HepG2 (cell line): Measurements from ENCODE around the gene RSPH9. TPM values are rescaled to one million over a fixed set of nuclear protein-coding genes. Genes with fewer than 3 reads are reported as not detected.

Experiments used
- ATAC-seq: fragments of 200-7000 bp; cut with Tn5 transposase; 3 replicates; pipeline ENCODE4 v1.9.1; 2020; ENCODE audit warnings: mild to moderate bottlenecking, moderate library complexity
- BruUV-seq: library from RNA; stranded (reverse); fragments of 400-500 nt; replicated peaks from 2 replicates; lab custom pipeline; 2021; lab: Mats Ljungman, UMichigan
- CTCF ChIA-PET: fragments of 300-600 bp; formaldehyde crosslinking; extraction: SDS; loops from one replicate; lab custom pipeline; 2021; ENCODE audit warnings: low total read pairs, inconsistent platforms, low intra/inter-chr PET ratio; lab: Yijun Ruan, JAX
- POLR2A ChIA-PET: fragments of 350-600 bp; sonication (Branson Sonifier 250); formaldehyde crosslinking; loops from one replicate; lab custom pipeline; 2020; ENCODE audit warnings: antibody characterized with exemption, inconsistent platforms; lab: Yijun Ruan, JAX
- DNase-seq: peaks from one replicate; pipeline ENCODE4 v3.0.0-alpha.2; 2015; ENCODE audit warnings: low spot score
- FAIRE-seq: peaks from 3 replicates; lab custom pipeline; 2011; peaks lifted over from hg19 to GRCh38; lab: Jason Lieb, UNC
- H2AFZ ChIP-seq: one replicate; pipeline ENCODE4 v1.6.1; 2011; ENCODE audit warnings: low read length, inconsistent platforms
- H3K27ac ChIP-seq: fragments of 300-600 bp; 3 replicates; pipeline ENCODE4 v1.8.0; 2011; ENCODE audit warnings: mixed run types, mild to moderate bottlenecking, mixed read lengths, low read length, inconsistent platforms; ENCODE audit not compliant: insufficient read depth; ENCODE audit errors: extremely low read length
- H3K27me3 ChIP-seq, 2 experiments: fragments of 200-600 bp in 1 of 2; 2 replicates in 1 of 2; 3 replicates in 1 of 2; pipeline versions ENCODE4 v1.6.0 to v1.8.0; 2011; ENCODE audit warnings: low read length in 2 of 2, mild to moderate bottlenecking in 2 of 2, moderate library complexity in 2 of 2, inconsistent platforms in 1 of 2; ENCODE audit not compliant: insufficient read depth in 2 of 2, control insufficient read depth in 1 of 2
- H3K36me3 ChIP-seq, 2 experiments: fragments of 200-600 bp in 1 of 2; replicated peaks in 1 of 2; 2 replicates in 1 of 2; 3 replicates in 1 of 2; pipeline versions ENCODE4 v1.5.1 to v1.8.0; 2011; ENCODE audit warnings: low read length in 2 of 2, inconsistent platforms in 1 of 2; ENCODE audit not compliant: insufficient read depth in 2 of 2, control insufficient read depth in 1 of 2
- H3K4me1 ChIP-seq: 2 replicates; pipeline ENCODE4 v1.5.1; 2012; ENCODE audit warnings: low read length, inconsistent platforms; ENCODE audit not compliant: insufficient read depth
- H3K4me2 ChIP-seq: 2 replicates; pipeline ENCODE4 v1.6.0; 2011; ENCODE audit warnings: low read depth, low read length, inconsistent platforms
- H3K4me3 ChIP-seq, 3 experiments: fragments of 200-600 bp in 1 of 3; sonication (generic), shearing (Covaris generic) in 1 of 3; replicated peaks in 1 of 3; 2 replicates each; pipeline ENCODE4 v1.5.1; 2011 to 2016; ENCODE audit warnings: low read length in 3 of 3, inconsistent platforms in 2 of 3, low read depth in 2 of 3, mild to moderate bottlenecking in 2 of 3, control low read depth in 1 of 3, mixed read lengths in 1 of 3; ENCODE audit not compliant: insufficient read depth in 1 of 3
- H3K79me2 ChIP-seq: one replicate; pipeline ENCODE4 v1.6.1; 2011; ENCODE audit warnings: low read length, inconsistent platforms; ENCODE audit not compliant: insufficient read depth
- H3K9ac ChIP-seq: 2 replicates; pipeline ENCODE4 v1.6.0; 2011; ENCODE audit warnings: mild to moderate bottlenecking, low read depth, low read length, inconsistent platforms; ENCODE audit not compliant: insufficient read depth
- H3K9me3 ChIP-seq: 2 replicates; pipeline ENCODE4 v1.5.1; 2012; ENCODE audit warnings: mild to moderate bottlenecking, low read length
- H4K20me1 ChIP-seq: 2 replicates; pipeline ENCODE4 v1.6.0; 2011; ENCODE audit warnings: inconsistent platforms, mild to moderate bottlenecking, low read length, moderate library complexity; ENCODE audit not compliant: insufficient read depth
- ASH2L ChIP-seq: fragments of 300-600, 200-600 bp; sonication (generic); IDR thresholded peaks from 2 replicates; pipeline ENCODE4 v1.7.0; 2017; ENCODE audit warnings: low read depth, mild to moderate bottlenecking, moderate library complexity, mixed read lengths, low read length; ENCODE audit not compliant: insufficient read length
- ATF4 ChIP-seq, 2 experiments: fragments of 450-650 bp in 1 of 2; sonication (generic) in 1 of 2; formaldehyde crosslinking; IDR thresholded peaks; 2 replicates each; pipeline versions ENCODE4 v1.5.0 to v1.8.0; 2020 to 2022; ENCODE audit warnings: mild to moderate bottlenecking in 1 of 2, missing genetic modification reagents in 1 of 2
- E2F5 ChIP-seq: sonication (generic); formaldehyde crosslinking; conservative IDR thresholded peaks from 2 replicates; pipeline ENCODE4 v1.4.0; 2020; ENCODE audit warnings: missing genetic modification reagents
- FOXC1 ChIP-seq: sonication (generic); formaldehyde crosslinking; IDR thresholded peaks from 2 replicates; pipeline ENCODE4 v1.8.0; 2022; ENCODE audit warnings: mild to moderate bottlenecking, missing genetic modification reagents, borderline replicate concordance
- GATAD2A ChIP-seq: IDR thresholded peaks from 2 replicates; pipeline ENCODE4 v1.6.1; 2016
- HMG20A ChIP-seq: IDR thresholded peaks from 2 replicates; pipeline ENCODE4 v1.6.1; 2016; ENCODE audit warnings: borderline replicate concordance
- HNF1B ChIP-seq: sonication (generic); formaldehyde crosslinking; IDR thresholded peaks from 2 replicates; pipeline ENCODE4 v1.5.1; 2020; ENCODE audit warnings: mild to moderate bottlenecking, moderate library complexity, missing genetic modification reagents
- NFIB ChIP-seq: sonication (generic); formaldehyde crosslinking; IDR thresholded peaks from 2 replicates; pipeline ENCODE4 v1.9.0; 2021; ENCODE audit warnings: missing genetic modification reagents, mild to moderate bottlenecking, borderline replicate concordance
- NR2C2 ChIP-seq: sonication (generic); formaldehyde crosslinking; IDR thresholded peaks from 2 replicates; pipeline ENCODE4 v1.4.0; 2020; ENCODE audit warnings: missing genetic modification reagents, mild to moderate bottlenecking, moderate library complexity, borderline replicate concordance
- TAF1 ChIP-seq: sonication (generic); formaldehyde crosslinking; IDR thresholded peaks from 2 replicates; pipeline ENCODE4 v1.4.0; 2020; ENCODE audit warnings: missing genetic modification reagents
- TEAD3 ChIP-seq: optimal IDR thresholded peaks from 2 replicates; pipeline ENCODE3; 2016; ENCODE audit warnings: borderline replicate concordance
- TEF ChIP-seq: sonication (generic); formaldehyde crosslinking; IDR thresholded peaks from 2 replicates; pipeline ENCODE4 v1.5.0; 2020; ENCODE audit warnings: missing genetic modification reagents
- ZGPAT ChIP-seq: IDR thresholded peaks from 2 replicates; pipeline ENCODE4 v1.6.1; 2016; ENCODE audit warnings: mild to moderate bottlenecking
- ZNF75D ChIP-seq: sonication (generic); formaldehyde crosslinking; IDR thresholded peaks from 2 replicates; pipeline ENCODE4 v1.8.1; 2023; ENCODE audit warnings: missing genetic modification reagents, mild to moderate bottlenecking, borderline replicate concordance
- ZNF781 ChIP-seq: sonication (generic); formaldehyde crosslinking; IDR thresholded peaks from 2 replicates; pipeline ENCODE4 v1.5.1; 2020; ENCODE audit warnings: borderline replicate concordance, mild to moderate bottlenecking, missing genetic modification reagents; ENCODE audit errors: not compliant biosample characterization
- ZNF891 ChIP-seq: sonication (generic); formaldehyde crosslinking; IDR thresholded peaks from 2 replicates; pipeline ENCODE4 v1.5.0; 2020; ENCODE audit warnings: mild to moderate bottlenecking, missing genetic modification reagents
- WGBS: methylation state at CpG from one replicate; pipeline ENCODE4 v1.1.6; 2017; ENCODE audit warnings: low lambda C conversion rate; 5-methylcytosine and 5-hydroxymethylcytosine counted together
- in situ Hi-C: cut with HindIII; loops from 2 replicates; pipeline ENCODE4 v1.10.0; 2017; ENCODE audit warnings: low pct_unique_long_range_greater_than_20kb; ENCODE audit not compliant: extremely low pct_ligation_motif_present
- intact Hi-C: fragments of 100-400 bp; cut with micrococcal nuclease; formaldehyde crosslinking; loops from one replicate; pipeline ENCODE4 v1.10.0; 2022; ENCODE audit not compliant: unreplicated experiment
- polyA plus RNA-seq, 8 experiments: library from polyadenylated mRNA; depleted of rRNA in 3 of 8; stranded (reverse) in 7 of 8; unstranded in 1 of 8; fragments of >200 nt; fragmentation: Illumina TruSeq in 4 of 8; extraction: Trizol in 4 of 8; gene quantifications; 2 replicates each; pipeline versions ENCODE4 v1.2.1 to v1.2.3, GENCODE V29; 2011 to 2016; ENCODE audit warnings: low read depth in 4 of 8, missing spikeins in 1 of 8, mixed read lengths in 1 of 8; ENCODE audit not compliant: insufficient read depth in 1 of 8
- total RNA-seq, 5 experiments: library from RNA; depleted of rRNA; stranded (reverse); fragments of >200 nt; fragmentation: Illumina TruSeq; extraction: Trizol; gene quantifications; 2 replicates each; pipeline ENCODE4 v1.2.3, GENCODE V29; 2016; ENCODE audit warnings: low read depth in 1 of 5

The RSPH9 gene
- total and polyA plus RNA-seq, 2 of the 13 experiments (the other 11 are each of a cell fraction or from before 2014, with no cell fraction given): 0.04 TPM; not detected in 1

- peak; percentile 12 for FAIRE-seq
- WGBS: 70% methylated on average over 5 of the region's 5 CpGs
- H3K9me3 ChIP-seq: no peaks in the 10 kb centered on the region
- H3K27ac ChIP-seq: peak overlapping the region; percentile 71
- POLR2A ChIA-PET: interaction anchor here (0.6 to 2.7 kb wide), 15 partner anchors 9 to 1063 kb away, joined by 3 to 32 read pairs (median 3); partner anchors contain the start of genes HSP90AB1, MAD2L1BP, POLH and UBR2
- no peaks in the 10 kb centered on the region; a peak in 1 of 5 replicates for H3K27me3 ChIP-seq
- no peak for ATAC-seq
- intact Hi-C loops: loop anchor here (5.0 kb wide), 1 partner anchor 455 kb away; the partner anchor contains the start of gene SRF
- peak; percentile 89 for DNase-seq
- peaks cover 17% of the 10 kb centered on the region for H3K79me2 ChIP-seq
- BruUV-seq: no TSS peak
- no peak overlapping the region for H2AFZ ChIP-seq
- H3K4me3 ChIP-seq: peak overlapping the region; percentile 13 to 31 (median 30); a peak in 5 of 6 replicates
- peak overlapping the region; percentile 98 for H3K4me2 ChIP-seq
- H3K9ac ChIP-seq: peak overlapping the region; percentile 91
- CTCF ChIA-PET: no interaction called here
- peaks cover 36% of the 10 kb centered on the region for H3K4me1 ChIP-seq
- H4K20me1 ChIP-seq: no peaks in the 10 kb centered on the region
- H3K36me3 ChIP-seq: peaks cover 33 to 41% of the 10 kb centered on the region in 2 experiments
- in situ Hi-C loops: no loop called here
- TF ChIP-seq E2F5 (CRISPR knock-in tag) (no peak), ZNF75D (CRISPR knock-in tag) (no peak), TAF1 (CRISPR knock-in tag) (peak; percentile 24; the same call in 1 of the 2 replicates), ZNF891 (peak; percentile 24; the same call in 1 of the 2 replicates), NFIB (CRISPR knock-in tag) (0 out of 2 replicates have a peak, but pooled peaks have one; percentile 53), ZGPAT (peak; percentile 19; the same call in 1 of the 2 replicates), ATF4 (CRISPR knock-in tag; IDR thresholded peaks at IDR 0.05) (peak in 1 of 2 experiments; percentile 99; a peak in 2 of 4 replicates), HNF1B (CRISPR knock-in tag) (0 out of 2 replicates have a peak, but pooled peaks have one; percentile 48), FOXC1 (peak; percentile 71), TEAD3 (peak; percentile 35), ZNF781 (CRISPR knock-in tag) (no peak), ASH2L (peak; percentile 34), GATAD2A (peak; percentile 76), TEF (CRISPR knock-in tag) (no peak), NR2C2 (CRISPR knock-in tag) (peak; percentile 83), HMG20A (CRISPR knock-in tag) (peak; percentile 24; the same call in 1 of the 2 replicates)
Measured at GRCh38 chr6:43627008-43627825, 17.6 kb upstream of the RSPH9 start.
